Activated B cell treated with CpG ODN at 0.5 μM for 24 hours (primary cell): ENCODE measurements around the gene CFAP300. TPM values are rescaled to one million over a fixed set of nuclear protein-coding genes. Genes with fewer than 3 reads are reported as not detected.

Experiments used
- ATAC-seq: fragments of 200-7000 bp; cut with Tn5 transposase; one replicate; pipeline ENCODE4 v1.10.0; 2021; ENCODE audit warnings: low read depth, mild to moderate bottlenecking, moderate library complexity
- CTCF ChIA-PET: fragments of 350-600 bp; sonication (Branson Sonifier 250); formaldehyde crosslinking; loops from one replicate; lab custom pipeline; 2021; ENCODE audit warnings: antibody characterized with exemption; lab: Charles Lee
- POLR2A ChIA-PET: fragments of 350-600 bp; sonication (Branson Sonifier 250); formaldehyde crosslinking; loops from one replicate; lab custom pipeline; 2021; ENCODE audit warnings: antibody characterized with exemption; lab: Charles Lee
- DNase-seq: peaks from one replicate; pipeline ENCODE4 v3.0.0; 2022
- H3K27ac Mint-ChIP-seq: one replicate; pipeline ENCODE4 v1.8.0; 2020; ENCODE audit warnings: mixed read lengths
- H3K27me3 Mint-ChIP-seq: one replicate; pipeline ENCODE4 v1.8.0; 2021; ENCODE audit warnings: mixed read lengths
- H3K36me3 Mint-ChIP-seq: one replicate; pipeline ENCODE4 v1.8.0; 2021; ENCODE audit warnings: low read depth, mixed read lengths
- H3K4me1 Mint-ChIP-seq: one replicate; pipeline ENCODE4 v1.8.0; 2021; ENCODE audit warnings: mixed read lengths
- H3K4me3 Mint-ChIP-seq: one replicate; pipeline ENCODE4 v1.8.0; 2020; ENCODE audit warnings: mild to moderate bottlenecking, mixed read lengths
- H3K9me3 Mint-ChIP-seq: one replicate; pipeline ENCODE4 v1.8.0; 2020; ENCODE audit warnings: mixed read lengths
- intact Hi-C: fragments of 100-400 bp; cut with micrococcal nuclease; formaldehyde crosslinking; loops from one replicate; pipeline ENCODE4 v1.15.1; 2024
- total RNA-seq: library from RNA; stranded (reverse); gene quantifications from 2 replicates; pipeline ENCODE4 v1.2.3, GENCODE V29; 2022
- TF ChIP-seq, protein P1 (sequence below): fragments of 200-600 bp; IDR thresholded peaks from one replicate; pipeline ENCODE4 v1.8.0; 2022; ENCODE audit warnings: antibody characterized with exemption, mild to moderate bottlenecking

Gene CFAP300
- total RNA-seq, 1 donor from 2014 or later: not detected

DNA sequence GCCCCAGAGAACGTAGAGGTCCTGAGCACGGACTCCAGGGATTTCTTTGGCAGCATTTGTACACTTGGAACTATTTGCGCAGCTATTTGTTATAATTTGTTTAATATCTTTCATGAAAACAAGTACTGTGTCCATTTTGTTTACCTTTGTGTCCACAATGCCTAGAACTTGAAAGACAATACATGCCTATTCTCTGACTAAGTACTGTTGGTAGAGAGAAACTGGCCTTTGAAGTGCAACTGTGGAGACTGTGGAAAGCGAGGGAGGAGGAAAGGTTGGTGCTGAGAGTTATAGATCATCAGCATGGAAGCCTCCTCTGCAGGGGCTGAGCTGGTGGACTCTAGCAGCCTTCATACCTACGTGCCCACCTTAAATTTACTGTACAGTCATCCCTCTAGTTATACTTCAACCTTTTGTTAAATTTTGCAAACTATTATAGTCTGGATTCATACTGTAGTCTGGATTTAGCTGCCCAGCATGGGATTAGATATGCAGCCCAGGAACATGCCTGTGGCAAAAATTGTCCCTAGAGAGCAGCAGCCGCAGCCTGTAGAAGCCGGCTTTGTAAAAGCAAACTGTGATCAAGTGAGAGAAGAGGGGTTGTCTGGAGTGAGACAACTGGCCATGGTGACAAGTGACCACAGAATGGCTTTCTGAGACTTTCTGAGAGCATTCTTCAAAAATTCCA, 38.8 kb downstream of the CFAP300 start:
- no peak for ATAC-seq
- DNase-seq: no peak
- intact Hi-C loops: no loop called here
- TF ChIP-seq, protein P1, sequence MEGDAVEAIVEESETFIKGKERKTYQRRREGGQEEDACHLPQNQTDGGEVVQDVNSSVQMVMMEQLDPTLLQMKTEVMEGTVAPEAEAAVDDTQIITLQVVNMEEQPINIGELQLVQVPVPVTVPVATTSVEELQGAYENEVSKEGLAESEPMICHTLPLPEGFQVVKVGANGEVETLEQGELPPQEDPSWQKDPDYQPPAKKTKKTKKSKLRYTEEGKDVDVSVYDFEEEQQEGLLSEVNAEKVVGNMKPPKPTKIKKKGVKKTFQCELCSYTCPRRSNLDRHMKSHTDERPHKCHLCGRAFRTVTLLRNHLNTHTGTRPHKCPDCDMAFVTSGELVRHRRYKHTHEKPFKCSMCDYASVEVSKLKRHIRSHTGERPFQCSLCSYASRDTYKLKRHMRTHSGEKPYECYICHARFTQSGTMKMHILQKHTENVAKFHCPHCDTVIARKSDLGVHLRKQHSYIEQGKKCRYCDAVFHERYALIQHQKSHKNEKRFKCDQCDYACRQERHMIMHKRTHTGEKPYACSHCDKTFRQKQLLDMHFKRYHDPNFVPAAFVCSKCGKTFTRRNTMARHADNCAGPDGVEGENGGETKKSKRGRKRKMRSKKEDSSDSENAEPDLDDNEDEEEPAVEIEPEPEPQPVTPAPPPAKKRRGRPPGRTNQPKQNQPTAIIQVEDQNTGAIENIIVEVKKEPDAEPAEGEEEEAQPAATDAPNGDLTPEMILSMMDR: no peak
- Mint-ChIP-seq H3K36me3 (no peaks in the 10 kb centered on the region), H3K27ac (no peak overlapping the region), H3K27me3 (no peaks in the 10 kb centered on the region), H3K4me3 (no peak overlapping the region), H3K4me1 (no peaks in the 10 kb centered on the region), H3K9me3 (no peaks in the 10 kb centered on the region)
- ChIA-PET CTCF (no interaction called here), POLR2A (no interaction called here)

DNA sequence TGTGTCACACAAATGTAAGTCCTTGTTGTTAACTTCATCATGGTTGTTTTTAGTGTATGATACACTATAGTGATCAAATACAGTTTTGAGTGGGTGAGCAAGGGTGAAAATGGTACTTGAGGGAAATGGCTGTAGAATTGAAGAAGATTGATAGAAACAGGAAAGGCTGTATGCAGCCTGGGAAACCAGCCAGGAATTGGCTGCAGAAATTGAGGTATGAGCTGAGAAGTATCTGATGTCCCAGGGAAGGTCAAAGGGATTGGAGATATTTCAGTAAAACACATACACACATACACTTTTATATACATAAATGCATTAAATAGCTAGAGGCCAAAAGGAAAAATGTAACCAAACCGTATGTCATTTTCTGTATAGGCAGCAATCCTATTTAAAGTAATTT, 49.9 kb downstream of the CFAP300 start:
- ATAC-seq (no peak), DNase-seq (no peak)
- no peaks in the 10 kb centered on the region for H3K36me3 Mint-ChIP-seq
- H3K27ac Mint-ChIP-seq: no peak overlapping the region
- no peak overlapping the region for H3K4me3 Mint-ChIP-seq
- TF ChIP-seq, protein P1: no peak
- no peaks in the 10 kb centered on the region for H3K4me1 Mint-ChIP-seq
- H3K27me3 Mint-ChIP-seq: no peaks in the 10 kb centered on the region
- no peaks in the 10 kb centered on the region for H3K9me3 Mint-ChIP-seq
- CTCF ChIA-PET: no interaction called here
- POLR2A ChIA-PET: no interaction called here
- intact Hi-C loops: no loop called here

DNA sequence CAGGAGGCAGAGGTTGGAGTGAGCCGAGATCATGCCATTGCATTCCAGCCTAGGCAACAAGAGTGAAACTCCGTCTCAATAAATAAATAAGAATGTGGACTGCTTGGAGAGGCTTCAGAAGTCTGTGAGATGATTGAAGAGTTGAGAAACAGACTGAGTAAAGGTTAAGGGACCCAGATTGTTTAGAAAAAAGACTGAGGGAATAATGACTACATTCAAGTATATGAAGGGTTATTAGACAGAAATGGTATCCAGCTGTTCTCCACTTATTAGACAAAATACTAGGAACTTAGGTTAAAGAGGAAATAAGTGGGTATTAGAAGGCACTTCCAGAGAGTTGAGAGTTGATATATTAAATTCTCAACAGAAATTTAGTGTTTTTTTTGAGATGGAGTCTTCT, 52.5 kb downstream of the CFAP300 start:
- no peak for DNase-seq
- ChIA-PET CTCF (no interaction called here), POLR2A (no interaction called here)
- intact Hi-C loops: no loop called here
- H3K27me3 Mint-ChIP-seq: peaks cover 6% of the 10 kb centered on the region
- TF ChIP-seq, protein P1: no peak
- no peak overlapping the region for H3K4me3 Mint-ChIP-seq
- H3K4me1 Mint-ChIP-seq: no peaks in the 10 kb centered on the region
- no peak for ATAC-seq
- H3K36me3 Mint-ChIP-seq: no peaks in the 10 kb centered on the region
- H3K27ac Mint-ChIP-seq: no peak overlapping the region
- no peaks in the 10 kb centered on the region for H3K9me3 Mint-ChIP-seq

DNA sequence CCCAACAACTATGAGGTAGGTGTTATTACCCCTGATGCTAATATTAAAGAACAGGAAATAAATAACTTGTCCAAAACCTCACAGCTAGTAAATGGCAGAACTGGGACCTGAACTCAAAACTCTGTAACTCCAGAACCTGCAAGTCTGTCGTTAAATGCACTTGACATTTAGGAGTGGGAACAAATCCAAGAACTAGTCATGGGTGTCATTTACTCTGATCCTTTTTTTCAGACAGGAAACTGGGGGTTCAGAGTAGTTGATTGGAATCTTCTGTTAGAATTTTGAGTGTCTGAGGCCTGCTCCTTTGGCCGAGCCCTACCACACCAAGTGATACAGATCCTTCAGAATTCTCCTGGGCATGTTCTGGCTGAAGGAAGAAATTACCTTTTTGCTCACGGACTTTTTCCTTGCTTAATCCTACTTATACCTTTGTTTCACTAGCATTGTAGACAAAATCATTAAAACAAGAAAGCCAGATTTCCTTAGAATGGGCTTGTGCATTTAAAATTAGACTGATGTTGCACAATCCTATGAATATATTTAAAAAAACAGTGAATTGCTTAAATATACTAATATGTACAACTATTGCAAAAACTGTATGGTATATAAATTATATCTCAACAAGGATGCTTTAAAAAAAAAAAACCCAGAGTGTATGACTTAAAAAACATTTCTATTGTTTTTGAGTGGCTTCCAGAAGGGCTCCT, 61.6 kb downstream of the CFAP300 start:
- ChIA-PET CTCF (no interaction called here), POLR2A (no interaction called here)
- ATAC-seq: no peak
- DNase-seq: no peak
- Mint-ChIP-seq H3K9me3 (no peaks in the 10 kb centered on the region), H3K4me1 (peaks cover 12% of the 10 kb centered on the region), H3K27me3 (peaks cover 35% of the 10 kb centered on the region), H3K36me3 (peaks cover 2% of the 10 kb centered on the region), H3K4me3 (no peak overlapping the region), H3K27ac (no peak overlapping the region)
- intact Hi-C loops: no loop called here
- TF ChIP-seq, protein P1: no peak

DNA sequence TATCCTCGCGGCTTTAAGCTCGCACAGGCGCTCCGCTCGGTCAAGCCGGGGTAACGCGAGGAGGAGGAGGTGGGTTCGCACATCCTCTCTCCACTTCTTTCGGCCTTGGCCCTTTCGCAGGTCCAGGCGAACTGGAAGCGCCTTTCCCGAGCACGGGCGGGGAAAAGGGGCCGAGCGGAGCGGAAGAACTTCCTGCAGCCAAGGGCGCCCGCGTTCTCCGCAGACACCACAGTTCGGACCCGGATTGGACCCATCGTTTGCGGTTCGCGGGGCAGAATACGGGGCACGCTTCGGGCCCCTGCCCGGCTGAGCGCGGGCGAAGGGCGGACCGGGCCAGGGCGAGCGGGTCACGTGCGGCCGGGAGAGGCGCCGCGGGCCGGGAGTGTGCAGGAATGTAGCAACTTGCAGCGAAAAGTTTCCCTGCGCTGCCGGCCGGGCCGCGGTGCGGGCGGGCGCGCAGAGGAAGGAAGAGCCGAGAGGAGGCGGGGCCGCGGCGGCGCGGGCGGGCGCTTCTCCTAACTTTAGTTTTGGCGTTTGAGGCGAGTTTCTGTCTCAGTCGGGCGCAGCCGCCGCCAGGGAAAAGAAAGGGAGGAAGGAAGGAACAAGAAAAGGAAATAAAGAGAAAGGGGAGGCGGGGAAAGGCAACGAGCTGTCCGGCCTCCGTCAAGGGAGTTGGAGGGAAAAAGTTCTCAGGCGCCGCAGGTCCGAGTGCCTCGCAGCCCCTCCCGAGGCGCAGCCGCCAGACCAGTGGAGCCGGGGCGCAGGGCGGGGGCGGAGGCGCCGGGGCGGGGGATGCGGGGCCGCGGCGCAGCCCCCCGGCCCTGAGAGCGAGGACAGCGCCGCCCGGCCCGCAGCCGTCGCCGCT, 62.9 kb downstream of the CFAP300 start, which contains the start of gene YAP1:
Gene YAP1 (plus strand): TSS at position 552 of the 865 bp plus-strand sequence. CDS start 402 bp downstream, outside the sequence.
- H3K9me3 Mint-ChIP-seq: no peaks in the 10 kb centered on the region
- POLR2A ChIA-PET: no interaction called here
- H3K27ac Mint-ChIP-seq: peak within 1 kb of the TSS; percentile 72
- DNase-seq (peak; percentile 64), ATAC-seq (peak; percentile 75)
- H3K27me3 Mint-ChIP-seq: peaks cover 41% of the 10 kb centered on the region
- CTCF ChIA-PET: no interaction called here
- H3K36me3 Mint-ChIP-seq: peaks cover 2% of the 10 kb centered on the region
- TF ChIP-seq, protein P1: no peak
- intact Hi-C loops: loop anchor here (10.0 kb wide), 1 partner anchor 155 kb away; no protein-coding TSS in a partner anchor
- peak within 1 kb of the TSS; percentile 96 for H3K4me3 Mint-ChIP-seq
- H3K4me1 Mint-ChIP-seq: peaks cover 12% of the 10 kb centered on the region
